Kidney tubule cell (primary cell): ENCODE data around the gene MICAL2.

Source experiments
- DNase-seq: peaks from one replicate; pipeline ENCODE4 v3.0.0-alpha.2; 2018; ENCODE audit warnings: low spot score

MICAL2 gene

GRCh38 chr11:12156301-12157140, 46.1 kb downstream of the MICAL2 start:
- no peak for DNase-seq

GRCh38 chr11:12157241-12157661, 46.9 kb downstream of the MICAL2 start:
- peak; percentile 40 for DNase-seq

GRCh38 chr11:12158909-12159308, 48.5 kb downstream of the MICAL2 start:
- DNase-seq: no peak

- peak; percentile 70 for DNase-seq
Measured at GRCh38 chr11:12159351-12160099, 49.1 kb downstream of the MICAL2 start.

GRCh38 chr11:12160231-12160630, 49.8 kb downstream of the MICAL2 start:
- DNase-seq: no peak

- peak; percentile 47 for DNase-seq
Measured at GRCh38 chr11:12160680-12161079, 50.3 kb downstream of the MICAL2 start.

GRCh38 chr11:12161137-12161536, 50.7 kb downstream of the MICAL2 start:
- no peak for DNase-seq

GRCh38 chr11:12161603-12162350, 51.4 kb downstream of the MICAL2 start:
- no peak for DNase-seq

GRCh38 chr11:12162652-12163051, 52.3 kb downstream of the MICAL2 start:
- no peak for DNase-seq

- peak; percentile 61 for DNase-seq
Measured at GRCh38 chr11:12163181-12163941, 53.0 kb downstream of the MICAL2 start.

- peak; percentile 94 for DNase-seq
Measured at GRCh38 chr11:12164061-12165014, 53.9 kb downstream of the MICAL2 start.

- peak; percentile 87 for DNase-seq
Measured at GRCh38 chr11:12165237-12165875, 55.0 kb downstream of the MICAL2 start.

GRCh38 chr11:12166299-12167060, 56.1 kb downstream of the MICAL2 start:
- peak; percentile 37 for DNase-seq

GRCh38 chr11:12167061-12168000, 56.9 kb downstream of the MICAL2 start:
- peak; percentile 98 for DNase-seq

- no peak for DNase-seq
Measured at GRCh38 chr11:12168114-12168513, 57.7 kb downstream of the MICAL2 start.

GRCh38 chr11:12169822-12170221, 59.4 kb downstream of the MICAL2 start:
- DNase-seq: no peak

GRCh38 chr11:12170501-12170900, 60.1 kb downstream of the MICAL2 start:
- no peak for DNase-seq

- no peak for DNase-seq
Measured at GRCh38 chr11:12170984-12171383, 60.6 kb downstream of the MICAL2 start.
